Kidney epithelial cell (primary cell): Measurements from ENCODE around the gene MRPS10. TPM values are rescaled to one million over a fixed set of nuclear protein-coding genes. Genes with fewer than 3 reads are reported as not detected.

Experiments used
- DNase-seq: peaks from one replicate; pipeline ENCODE4 v3.0.0-alpha.2; 2010; ENCODE audit warnings: low read depth
- H3K27me3 ChIP-seq: 2 replicates; pipeline ENCODE4 v1.6.0; 2011; ENCODE audit warnings: low read length; ENCODE audit not compliant: control insufficient read depth, insufficient read depth
- H3K36me3 ChIP-seq: 2 replicates; pipeline ENCODE4 v1.5.1; 2011; ENCODE audit warnings: low read length; ENCODE audit not compliant: control insufficient read depth, insufficient read depth
- H3K4me3 ChIP-seq: 2 replicates; pipeline ENCODE4 v1.5.1; 2011; ENCODE audit warnings: low read depth, mild to moderate bottlenecking, control low read depth, low read length
- CTCF ChIP-seq: IDR thresholded peaks from 2 replicates; pipeline ENCODE4 v1.5.1; 2011; ENCODE audit warnings: mild to moderate bottlenecking, moderate library complexity, low read length, control low read depth, inconsistent platforms; ENCODE audit not compliant: insufficient read depth, poor library complexity, severe bottlenecking
- total RNA-seq: library from RNA; depleted of rRNA; stranded (reverse); fragments of >200 nt; gene quantifications from 2 replicates; pipeline ENCODE4 v1.2.3, GENCODE V29; 2015

Gene MRPS10
- total RNA-seq, 1 donor from 2014 or later, result 53.1 TPM

- no peaks in the 10 kb centered on the region for H3K27me3 ChIP-seq
- no peaks in the 10 kb centered on the region for H3K36me3 ChIP-seq
- peak; percentile 93 for TF ChIP-seq CTCF
- H3K4me3 ChIP-seq, result no peak overlapping the region
- DNase-seq, result no peak
Measured at GRCh38 chr6:42166444-42167141, 51.1 kb downstream of the MRPS10 start.

- Histone ChIP-seq H3K36me3 (no peaks in the 10 kb centered on the region), H3K27me3 (no peaks in the 10 kb centered on the region), H3K4me3 (no peak overlapping the region)
- DNase-seq, result no peak
- no peak for TF ChIP-seq CTCF
Measured at GRCh38 chr6:42165016-42165415, 52.6 kb downstream of the MRPS10 start.

- no peaks in the 10 kb centered on the region for H3K27me3 ChIP-seq
- DNase-seq, result no peak
- no peak for TF ChIP-seq CTCF
- no peak overlapping the region for H3K4me3 ChIP-seq
- no peaks in the 10 kb centered on the region for H3K36me3 ChIP-seq
Measured at GRCh38 chr6:42163981-42164380, 53.7 kb downstream of the MRPS10 start.

- TF ChIP-seq CTCF, result no peak
- Histone ChIP-seq H3K4me3 (no peak overlapping the region), H3K27me3 (peaks cover 2% of the 10 kb centered on the region), H3K36me3 (no peaks in the 10 kb centered on the region)
- DNase-seq, result no peak
Measured at GRCh38 chr6:42162812-42163211, 54.8 kb downstream of the MRPS10 start.

GRCh38 chr6:42162384-42162783, 55.3 kb downstream of the MRPS10 start:
- Histone ChIP-seq H3K4me3 (no peak overlapping the region), H3K27me3 (peaks cover 2% of the 10 kb centered on the region), H3K36me3 (no peaks in the 10 kb centered on the region)
- TF ChIP-seq CTCF, result no peak
- DNase-seq, result no peak

GRCh38 chr6:42159431-42160024, 58.1 kb downstream of the MRPS10 start:
- peaks cover 2% of the 10 kb centered on the region for H3K27me3 ChIP-seq
- no peak overlapping the region for H3K4me3 ChIP-seq
- TF ChIP-seq CTCF, result no peak
- no peaks in the 10 kb centered on the region for H3K36me3 ChIP-seq
- DNase-seq, result no peak
